Upper lobe of right lung (tissue), 1 donor: Measurements from ENCODE around the gene CEMIP2. TPM values are rescaled to one million over a fixed set of nuclear protein-coding genes. Genes with fewer than 3 reads are reported as not detected.
A peak's percentile ranks its signal among the peaks of the same experiment; 100 is the strongest.
"Not testable (repeated sequence)": the region's sequence is repeated elsewhere in the genome, so short reads cannot be mapped to it uniquely, and the experiment has no call there.

ENCODE experiments used
- ATAC-seq: fragments of 200-7000 bp; cut with Tn5 transposase; one replicate; pipeline ENCODE4 v1.9.1; 2020; ENCODE audit warnings: mild to moderate bottlenecking, moderate library complexity
- DNase-seq: peaks from one replicate; pipeline ENCODE4 v3.0.0-alpha.2; 2020
- H3K27ac ChIP-seq: fragments of 200-600 bp; one replicate; pipeline ENCODE4 v1.8.0; 2022
- H3K27me3 ChIP-seq: fragments of 200-600 bp; one replicate; pipeline ENCODE4 v1.8.0; 2022; ENCODE audit warnings: mild to moderate bottlenecking
- H3K36me3 ChIP-seq: fragments of 200-600 bp; one replicate; pipeline ENCODE4 v1.8.0; 2022
- H3K4me1 ChIP-seq: fragments of 200-600 bp; one replicate; pipeline ENCODE4 v1.8.0; 2022
- H3K4me3 ChIP-seq: fragments of 200-600 bp; one replicate; pipeline ENCODE4 v1.8.0; 2022; ENCODE audit warnings: mild to moderate bottlenecking
- H3K9me3 ChIP-seq: fragments of 200-600 bp; one replicate; pipeline ENCODE4 v1.8.0; 2022
- CTCF ChIP-seq: fragments of 200-600 bp; IDR thresholded peaks from one replicate; pipeline ENCODE4 v1.8.0; 2022; ENCODE audit warnings: antibody characterized with exemption
- intact Hi-C: fragments of 100-400 bp; cut with DNase I; formaldehyde crosslinking; loops from one replicate; pipeline ENCODE4 v1.11.0; 2022
- total RNA-seq: library from RNA; stranded (reverse); fragmentation: NEBNext Ultra II Directional; extraction: Animal tissue kit (Norgen Biotek cat#: 25700); gene quantifications from one replicate; pipeline ENCODE4 v1.2.1, GENCODE V29; 2021
- donor health status: DM: no; HTN: yes; CAD: no; lungs with severe emphysema.

The CEMIP2 gene
- total RNA-seq, 1 donor from 2014 or later: 219 TPM

GRCh38 chr9:71808068-71808467 is 39.8 kb upstream of the CEMIP2 start:
- intact Hi-C loops: no loop called here
- Histone ChIP-seq H3K27ac (no peak overlapping the region), H3K4me1 (no peaks in the 10 kb centered on the region), H3K27me3 (no peaks in the 10 kb centered on the region), H3K9me3 (no peaks in the 10 kb centered on the region), H3K36me3 (no peaks in the 10 kb centered on the region), H3K4me3 (no peak overlapping the region)
- ATAC-seq: no peak
- no peak for TF ChIP-seq CTCF
- DNase-seq: no peak

- no peak overlapping the region for H3K27ac ChIP-seq
- no peaks in the 10 kb centered on the region for H3K27me3 ChIP-seq
- intact Hi-C loops: no loop called here
- H3K4me3 ChIP-seq: no peak overlapping the region
- ATAC-seq: peak; percentile 100
- no peaks in the 10 kb centered on the region for H3K4me1 ChIP-seq
- TF ChIP-seq CTCF: peak; percentile 92
- peak; percentile 65 for DNase-seq
- H3K36me3 ChIP-seq: no peaks in the 10 kb centered on the region
- no peaks in the 10 kb centered on the region for H3K9me3 ChIP-seq
Observed at GRCh38 chr9:71806901-71807307, 38.6 kb upstream of the CEMIP2 start.

GRCh38 chr9:71805096-71805495 is 36.8 kb upstream of the CEMIP2 start:
- H3K9me3 ChIP-seq, H3K4me3 ChIP-seq, H3K27ac ChIP-seq, DNase-seq, H3K4me1 ChIP-seq, H3K27me3 ChIP-seq, intact Hi-C loops, H3K36me3 ChIP-seq, ATAC-seq: not testable (repeated sequence)

- no peak for ATAC-seq
- no peak for DNase-seq
- intact Hi-C loops: no loop called here
- Histone ChIP-seq H3K9me3 (no peaks in the 10 kb centered on the region), H3K36me3 (no peaks in the 10 kb centered on the region), H3K4me1 (no peaks in the 10 kb centered on the region), H3K27ac (no peak overlapping the region), H3K4me3 (no peak overlapping the region), H3K27me3 (no peaks in the 10 kb centered on the region)
- no peak for TF ChIP-seq CTCF
Observed at GRCh38 chr9:71801826-71802225, 33.5 kb upstream of the CEMIP2 start.

GRCh38 chr9:71797266-71797665 is 29.0 kb upstream of the CEMIP2 start:
- Histone ChIP-seq H3K36me3 (no peaks in the 10 kb centered on the region), H3K4me3 (no peak overlapping the region), H3K27ac (no peak overlapping the region), H3K27me3 (no peaks in the 10 kb centered on the region), H3K4me1 (no peaks in the 10 kb centered on the region), H3K9me3 (no peaks in the 10 kb centered on the region)
- no peak for DNase-seq
- intact Hi-C loops: no loop called here
- no peak for ATAC-seq
- TF ChIP-seq CTCF: no peak

- Histone ChIP-seq H3K4me3 (no peak overlapping the region), H3K36me3 (no peaks in the 10 kb centered on the region), H3K9me3 (no peaks in the 10 kb centered on the region), H3K4me1 (no peaks in the 10 kb centered on the region), H3K27ac (no peak overlapping the region), H3K27me3 (no peaks in the 10 kb centered on the region)
- intact Hi-C loops: no loop called here
- no peak for TF ChIP-seq CTCF
- ATAC-seq: no peak
- no peak for DNase-seq
Observed at GRCh38 chr9:71796100-71796767, 27.9 kb upstream of the CEMIP2 start.
